ENCODE measurements around the gene TAS2R16. TPM values are rescaled to one million over a fixed set of nuclear protein-coding genes. Genes with fewer than 3 reads are reported as not detected.

TAS2R16 gene
- total RNA-seq, 1 experiment from 2014 or later = not detected

DNA sequence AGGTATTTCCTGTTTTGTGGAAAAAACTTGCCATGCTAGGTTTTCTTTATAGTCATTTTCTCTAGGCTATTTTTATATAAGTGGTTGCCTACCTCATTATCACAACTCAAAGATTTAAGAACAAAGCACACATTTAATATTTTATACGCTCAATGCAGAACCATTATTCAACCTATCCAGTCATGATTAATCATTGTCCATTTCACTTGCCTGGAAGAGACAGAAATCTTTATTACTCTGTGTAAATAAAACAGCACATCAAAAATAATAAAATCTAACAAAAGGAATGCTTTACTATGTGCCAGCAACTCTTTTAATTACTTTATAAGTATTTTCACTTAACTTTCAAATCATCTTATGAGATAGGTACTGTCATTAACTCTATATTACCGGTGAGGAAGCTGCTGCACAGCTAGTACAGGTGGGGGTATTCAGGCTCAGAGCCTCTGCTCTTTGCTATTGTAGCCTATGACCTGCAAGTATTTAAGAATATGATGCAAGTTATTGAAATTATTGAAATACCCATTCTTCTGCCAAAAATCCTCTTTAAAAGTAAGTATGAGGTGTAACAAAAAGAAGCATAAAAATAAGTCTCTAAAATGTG, 16.4 kb upstream of the TAS2R16 start:
- no peak for DNase-seq (ENCODE audit: unreplicated experiment)
- Mint-ChIP-seq H3K4me3 (ENCODE audit: unreplicated experiment) (no peak overlapping the region), H3K36me3 (ENCODE audit: insufficient read depth, unreplicated experiment) (no peaks in the 10 kb centered on the region), H3K4me1 (ENCODE audit: insufficient read depth, unreplicated experiment) (no peaks in the 10 kb centered on the region), H3K9me3 (ENCODE audit: unreplicated experiment) (no peaks in the 10 kb centered on the region), H3K27me3 (ENCODE audit: insufficient read depth, unreplicated experiment) (no peaks in the 10 kb centered on the region), H3K27ac (ENCODE audit: low read depth, unreplicated experiment) (no peak overlapping the region)
- TF ChIP-seq, protein P1, sequence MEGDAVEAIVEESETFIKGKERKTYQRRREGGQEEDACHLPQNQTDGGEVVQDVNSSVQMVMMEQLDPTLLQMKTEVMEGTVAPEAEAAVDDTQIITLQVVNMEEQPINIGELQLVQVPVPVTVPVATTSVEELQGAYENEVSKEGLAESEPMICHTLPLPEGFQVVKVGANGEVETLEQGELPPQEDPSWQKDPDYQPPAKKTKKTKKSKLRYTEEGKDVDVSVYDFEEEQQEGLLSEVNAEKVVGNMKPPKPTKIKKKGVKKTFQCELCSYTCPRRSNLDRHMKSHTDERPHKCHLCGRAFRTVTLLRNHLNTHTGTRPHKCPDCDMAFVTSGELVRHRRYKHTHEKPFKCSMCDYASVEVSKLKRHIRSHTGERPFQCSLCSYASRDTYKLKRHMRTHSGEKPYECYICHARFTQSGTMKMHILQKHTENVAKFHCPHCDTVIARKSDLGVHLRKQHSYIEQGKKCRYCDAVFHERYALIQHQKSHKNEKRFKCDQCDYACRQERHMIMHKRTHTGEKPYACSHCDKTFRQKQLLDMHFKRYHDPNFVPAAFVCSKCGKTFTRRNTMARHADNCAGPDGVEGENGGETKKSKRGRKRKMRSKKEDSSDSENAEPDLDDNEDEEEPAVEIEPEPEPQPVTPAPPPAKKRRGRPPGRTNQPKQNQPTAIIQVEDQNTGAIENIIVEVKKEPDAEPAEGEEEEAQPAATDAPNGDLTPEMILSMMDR (IDR thresholded peaks at IDR 0.05; ENCODE audit: unreplicated experiment) = no peak
- BruUV-seq (replicated peaks) = no TSS peak
- intact Hi-C loops (cut with micrococcal nuclease) = no loop called here
- ChIA-PET CTCF (no interaction called here), POLR2A (no interaction called here)

DNA sequence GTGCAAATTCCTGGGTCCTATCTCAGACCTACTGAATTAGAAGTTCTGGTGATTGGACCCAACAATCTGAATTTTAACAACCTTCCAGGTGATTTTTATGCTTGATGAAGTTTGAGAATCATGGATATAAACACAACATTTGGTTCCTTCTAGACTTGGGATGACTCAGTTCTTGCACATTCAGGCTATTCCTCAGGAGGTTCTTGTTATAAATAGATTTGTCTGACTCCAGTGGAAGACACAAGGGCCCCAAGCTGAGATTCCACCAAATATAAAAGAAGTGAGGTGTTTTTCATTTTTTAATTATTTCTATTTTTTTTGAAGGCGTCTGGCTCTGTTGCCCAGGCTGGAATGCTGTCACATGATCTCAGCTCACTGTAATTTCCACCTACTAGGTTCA, 9.4 kb upstream of the TAS2R16 start:
- ChIA-PET POLR2A (no interaction called here), CTCF (no interaction called here)
- Mint-ChIP-seq H3K27me3 (ENCODE audit: insufficient read depth, unreplicated experiment) (no peaks in the 10 kb centered on the region), H3K4me1 (ENCODE audit: insufficient read depth, unreplicated experiment) (no peaks in the 10 kb centered on the region), H3K27ac (ENCODE audit: low read depth, unreplicated experiment) (no peak overlapping the region), H3K36me3 (ENCODE audit: insufficient read depth, unreplicated experiment) (no peaks in the 10 kb centered on the region), H3K4me3 (ENCODE audit: unreplicated experiment) (no peak overlapping the region), H3K9me3 (ENCODE audit: unreplicated experiment) (no peaks in the 10 kb centered on the region)
- no TSS peak for BruUV-seq (replicated peaks)
- DNase-seq (ENCODE audit: unreplicated experiment) = no peak
- TF ChIP-seq, protein P1 (IDR thresholded peaks at IDR 0.05; ENCODE audit: unreplicated experiment) = no peak
- intact Hi-C loops (cut with micrococcal nuclease) = no loop called here

DNA sequence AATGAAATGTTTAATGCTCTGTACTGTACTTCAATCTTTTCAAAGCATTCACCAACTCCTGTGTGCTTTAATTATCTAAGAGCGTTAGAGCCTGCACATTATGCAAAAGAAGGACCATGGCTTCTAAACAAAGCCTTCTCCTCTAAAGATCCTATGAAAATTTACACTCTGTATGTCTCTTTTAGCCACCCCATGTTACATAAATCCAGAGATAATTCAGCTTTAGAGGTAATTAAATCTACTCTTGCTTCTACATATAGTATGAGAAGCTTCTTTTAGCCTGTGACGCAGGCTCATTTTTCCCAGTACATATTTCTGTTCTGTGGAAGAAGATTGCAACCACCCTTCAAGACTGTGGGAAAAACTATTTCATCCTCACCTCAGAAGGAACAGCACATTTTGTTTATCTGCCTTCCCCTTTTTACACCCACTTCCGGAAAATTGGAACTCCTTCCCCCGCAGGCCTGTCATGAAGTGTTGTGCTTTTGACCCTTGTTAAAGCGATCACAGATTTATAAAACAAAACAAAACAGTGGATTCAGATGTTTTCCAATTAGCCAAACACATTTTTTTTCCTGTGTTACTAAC, 8.1 kb upstream of the TAS2R16 start:
- Mint-ChIP-seq H3K27ac (ENCODE audit: low read depth, unreplicated experiment) (no peak overlapping the region), H3K4me1 (ENCODE audit: insufficient read depth, unreplicated experiment) (no peaks in the 10 kb centered on the region), H3K4me3 (ENCODE audit: unreplicated experiment) (no peak overlapping the region), H3K9me3 (ENCODE audit: unreplicated experiment) (no peaks in the 10 kb centered on the region), H3K27me3 (ENCODE audit: insufficient read depth, unreplicated experiment) (no peaks in the 10 kb centered on the region), H3K36me3 (ENCODE audit: insufficient read depth, unreplicated experiment) (no peaks in the 10 kb centered on the region)
- CTCF ChIA-PET = no interaction called here
- TF ChIP-seq, protein P1 (IDR thresholded peaks at IDR 0.05; ENCODE audit: unreplicated experiment) = no peak
- POLR2A ChIA-PET = no interaction called here
- intact Hi-C loops (cut with micrococcal nuclease) = no loop called here
- BruUV-seq (replicated peaks) = no TSS peak
- DNase-seq (ENCODE audit: unreplicated experiment) = no peak

DNA sequence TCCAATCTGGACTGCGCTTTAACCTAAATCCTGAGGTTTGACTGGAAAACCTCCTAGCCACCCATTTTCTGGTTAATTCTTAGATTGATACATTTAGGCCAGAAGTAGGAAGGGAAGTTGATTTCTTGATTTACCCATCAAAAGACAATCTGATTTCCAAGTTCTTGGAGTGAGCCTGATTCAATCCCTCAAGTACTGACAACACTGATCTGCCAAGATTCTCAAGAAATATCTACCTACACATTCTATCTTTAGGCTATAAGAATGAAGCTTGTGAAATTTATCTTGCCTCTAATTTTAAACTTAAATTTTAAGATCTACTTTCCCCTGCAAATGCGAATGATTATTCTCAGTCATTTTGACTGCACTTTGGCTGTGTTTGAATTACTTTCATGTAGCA, 5.9 kb downstream of the TAS2R16 start:
- H3K36me3 Mint-ChIP-seq (ENCODE audit: insufficient read depth, unreplicated experiment) = no peaks in the 10 kb centered on the region
- intact Hi-C loops (cut with micrococcal nuclease) = no loop called here
- no peaks in the 10 kb centered on the region for H3K4me1 Mint-ChIP-seq (ENCODE audit: insufficient read depth, unreplicated experiment)
- no TSS peak for BruUV-seq (replicated peaks)
- no peak overlapping the region for H3K27ac Mint-ChIP-seq (ENCODE audit: low read depth, unreplicated experiment)
- ChIA-PET POLR2A (no interaction called here), CTCF (interaction anchor here (0.6 kb wide), 1 partner anchor 819 kb away, joined by 5 read pairs; no protein-coding TSS in a partner anchor)
- H3K27me3 Mint-ChIP-seq (ENCODE audit: insufficient read depth, unreplicated experiment) = no peaks in the 10 kb centered on the region
- DNase-seq (ENCODE audit: unreplicated experiment) = no peak
- no peaks in the 10 kb centered on the region for H3K9me3 Mint-ChIP-seq (ENCODE audit: unreplicated experiment)
- TF ChIP-seq, protein P1 (IDR thresholded peaks at IDR 0.05; ENCODE audit: unreplicated experiment) = no peak
- H3K4me3 Mint-ChIP-seq (ENCODE audit: unreplicated experiment) = no peak overlapping the region

All from MCF 10A (cell line).